GM23248 (cell line): ENCODE measurements around the gene CLDN4. TPM values are rescaled to one million over a fixed set of nuclear protein-coding genes. Genes with fewer than 3 reads are reported as not detected.

ENCODE experiments used
- DNase-seq: peaks from one replicate; pipeline ENCODE4 v3.0.0-alpha.2; 2015
- H2AFZ ChIP-seq: fragments of 200-600 bp; sonication (generic); 2 replicates; pipeline ENCODE4 v1.6.1; 2016; ENCODE audit warnings: antibody characterized with exemption
- H3F3A ChIP-seq: fragments of 200-600 bp; sonication (generic); 2 replicates; pipeline ENCODE4 v1.6.1; 2016; ENCODE audit warnings: mild to moderate bottlenecking, antibody characterized with exemption, mixed run types; ENCODE audit not compliant: insufficient read depth
- H3K27ac ChIP-seq: fragments of 200-600 bp; sonication (generic); 2 replicates; pipeline ENCODE4 v1.5.1; 2016; ENCODE audit warnings: mild to moderate bottlenecking
- H3K27me3 ChIP-seq: fragments of 200-600 bp; sonication (generic); replicated peaks from 2 replicates; pipeline ENCODE4 v1.6.1; 2016; ENCODE audit warnings: mild to moderate bottlenecking; ENCODE audit not compliant: insufficient read depth
- H3K36me3 ChIP-seq: fragments of 200-600 bp; sonication (generic); 2 replicates; pipeline ENCODE4 v1.6.1; 2016; ENCODE audit warnings: low read depth, mild to moderate bottlenecking
- H3K4me1 ChIP-seq: fragments of 200-600 bp; sonication (generic); 2 replicates; pipeline ENCODE4 v1.6.1; 2016; ENCODE audit warnings: mild to moderate bottlenecking; ENCODE audit not compliant: insufficient read depth
- H3K4me2 ChIP-seq: fragments of 200-600 bp; sonication (generic); one replicate; pipeline ENCODE4 v1.6.1; 2016; ENCODE audit warnings: mild to moderate bottlenecking; ENCODE audit not compliant: unreplicated experiment
- H3K4me3 ChIP-seq: fragments of 200-600 bp; sonication (generic); 2 replicates; pipeline ENCODE4 v1.5.1; 2016; ENCODE audit warnings: mild to moderate bottlenecking
- H3K79me2 ChIP-seq: fragments of 200-600 bp; sonication (generic); 2 replicates; pipeline ENCODE4 v1.6.1; 2016; ENCODE audit warnings: mild to moderate bottlenecking; ENCODE audit not compliant: insufficient read depth
- H3K9ac ChIP-seq: fragments of 200-600 bp; sonication (generic); 2 replicates; pipeline ENCODE4 v1.6.1; 2016; ENCODE audit warnings: mild to moderate bottlenecking
- H3K9me2 ChIP-seq: fragments of 200-600 bp; sonication (generic); 2 replicates; pipeline ENCODE4 v1.6.1; 2016; ENCODE audit warnings: mixed run types, mild to moderate bottlenecking, moderate library complexity; ENCODE audit not compliant: insufficient read depth
- H3K9me3 ChIP-seq: fragments of 200-600 bp; sonication (generic); one replicate; pipeline ENCODE4 v1.6.1; 2017; ENCODE audit warnings: low read depth
- H4K20me1 ChIP-seq: fragments of 200-600 bp; sonication (generic); 2 replicates; pipeline ENCODE4 v1.6.0; 2016; ENCODE audit not compliant: insufficient read depth
- EZH2 ChIP-seq: fragments of 200-600 bp; sonication (generic); IDR thresholded peaks from 2 replicates; pipeline ENCODE4 v1.6.1; 2018; ENCODE audit warnings: antibody characterized with exemption, mild to moderate bottlenecking; ENCODE audit not compliant: insufficient read depth, poor library complexity, severe bottlenecking
- EZH2phosphoT487 ChIP-seq: fragments of 200-600 bp; sonication (generic); IDR thresholded peaks from 2 replicates; pipeline ENCODE4 v1.6.1; 2018; ENCODE audit warnings: antibody characterized with exemption, moderate library complexity, mild to moderate bottlenecking, low read depth; ENCODE audit not compliant: insufficient read depth
- WGBS, 2 experiments: methylation state at CpG; one replicate each; pipeline ENCODE4 v1.1.6; 2015 to 2017; ENCODE audit warnings: low lambda C conversion rate in 2 of 2, low coverage in 1 of 2; ENCODE audit errors: missing lambda C conversion rate in 2 of 2; 5-methylcytosine and 5-hydroxymethylcytosine counted together
- in situ Hi-C: fragments of 300-500 bp; cut with MboI; formaldehyde crosslinking; loops from 2 replicates; pipeline ENCODE4 v1.15.0; 2020
- polyA plus RNA-seq: library from polyadenylated mRNA; unstranded; fragments of >200 nt; fragmentation: Nextera tagmentation; extraction: Ambion mirVana; gene quantifications from 2 replicates; pipeline ENCODE4 v1.2.1, GENCODE V29; 2016
- total RNA-seq: library from RNA; depleted of rRNA; stranded (reverse); fragments of >200 nt; shearing (Covaris generic); gene quantifications from 2 replicates; pipeline ENCODE4 v1.2.3, GENCODE V29; 2014

CLDN4 gene
- total and polyA plus RNA-seq, 2 experiments from 2014 or later: 0.10 TPM; not detected in 1

DNA sequence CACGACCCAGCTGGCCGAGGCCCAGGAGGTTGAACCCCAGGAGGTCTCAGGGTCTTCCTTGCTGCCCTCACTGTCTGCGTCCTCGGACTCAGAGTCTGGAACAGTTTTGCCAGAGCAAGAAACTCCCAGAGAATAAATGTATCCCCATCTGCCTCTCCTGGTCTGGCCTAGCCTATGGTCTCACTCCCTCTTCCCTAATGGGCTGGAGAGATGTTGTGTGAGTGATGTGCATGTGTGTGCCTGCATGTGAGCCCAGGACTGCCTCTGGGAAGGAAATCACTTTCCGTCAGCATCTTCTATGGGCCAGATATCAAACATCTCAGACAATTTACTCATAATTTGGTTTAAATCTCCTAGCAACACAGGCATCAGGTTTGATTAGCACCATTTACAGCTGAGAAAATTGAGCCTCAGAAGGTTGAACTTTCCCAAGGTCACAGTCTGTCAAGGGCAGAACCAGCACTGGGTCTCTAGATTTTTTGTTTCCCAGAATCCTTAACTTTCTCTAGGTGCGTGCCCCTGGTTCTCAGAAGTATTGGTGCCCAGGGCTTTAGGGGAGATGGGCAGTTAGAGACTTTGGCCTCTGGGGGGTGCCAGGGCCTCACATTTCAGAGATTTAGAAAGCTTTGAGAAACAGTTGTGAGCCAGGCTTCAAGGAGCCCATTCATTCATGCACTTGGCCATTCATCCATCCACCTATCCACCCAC, 35.1 kb downstream of the CLDN4 start:
- peak; percentile 84 for DNase-seq
- Histone ChIP-seq H4K20me1 (no peaks in the 10 kb centered on the region), H3K9me3 (no peaks in the 10 kb centered on the region), H3K4me1 (no peaks in the 10 kb centered on the region), H3K4me2 (no peak overlapping the region), H3K9me2 (no peaks in the 10 kb centered on the region), H3K36me3 (no peaks in the 10 kb centered on the region), H3F3A (no peaks in the 10 kb centered on the region), H3K79me2 (no peaks in the 10 kb centered on the region), H3K27me3 (no peaks in the 10 kb centered on the region), H2AFZ (no peak overlapping the region), H3K9ac (no peak overlapping the region), H3K4me3 (no peak overlapping the region), H3K27ac (no peak overlapping the region)
- 62% methylated on average over 6 of the region's 6 CpGs for WGBS, 2 experiments
- in situ Hi-C loops: loop anchor here (25.0 kb wide), 2 partner anchors 254 to 521 kb away; partner anchors contain the start of gene MLXIPL
- TF ChIP-seq EZH2phosphoT487: no peak
- TF ChIP-seq EZH2: no peak

DNA sequence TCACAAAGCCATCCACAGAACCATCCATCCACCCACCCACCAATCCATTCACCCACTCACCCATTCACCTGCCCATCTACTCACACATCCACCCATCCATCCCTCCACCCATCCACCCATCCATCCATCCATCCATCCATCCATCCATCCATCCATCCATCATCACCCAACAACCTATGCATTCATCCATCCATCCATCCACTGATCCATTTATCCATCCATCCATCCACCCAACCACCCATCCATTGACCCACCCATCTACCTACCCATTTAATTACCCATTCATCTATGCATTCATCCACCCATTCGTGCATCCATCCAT, 35.6 kb downstream of the CLDN4 start:
- H3K4me2 ChIP-seq: no peak overlapping the region
- H4K20me1 ChIP-seq: no peaks in the 10 kb centered on the region
- H3F3A ChIP-seq: no peaks in the 10 kb centered on the region
- H3K4me3 ChIP-seq: no peak overlapping the region
- no peaks in the 10 kb centered on the region for H3K4me1 ChIP-seq
- no peaks in the 10 kb centered on the region for H3K9me3 ChIP-seq
- DNase-seq: no peak
- no peaks in the 10 kb centered on the region for H3K27me3 ChIP-seq
- TF ChIP-seq EZH2 (no peak), EZH2phosphoT487 (no peak)
- no peaks in the 10 kb centered on the region for H3K9me2 ChIP-seq
- no peaks in the 10 kb centered on the region for H3K79me2 ChIP-seq
- no peaks in the 10 kb centered on the region for H3K36me3 ChIP-seq
- no peak overlapping the region for H3K9ac ChIP-seq
- in situ Hi-C loops: loop anchor here (25.0 kb wide), 2 partner anchors 254 to 521 kb away; partner anchors contain the start of gene MLXIPL
- WGBS, 2 experiments: 95 to 100% methylated on average over 1 of the region's 1 CpG
- no peak overlapping the region for H2AFZ ChIP-seq
- no peak overlapping the region for H3K27ac ChIP-seq

GRCh38 chr7:73869011-73869798, 38.4 kb downstream of the CLDN4 start:
- H3K27me3 ChIP-seq: no peaks in the 10 kb centered on the region
- no peaks in the 10 kb centered on the region for H4K20me1 ChIP-seq
- in situ Hi-C loops: loop anchor here (25.0 kb wide), 2 partner anchors 257 to 518 kb away; partner anchors contain the start of gene MLXIPL
- no peak overlapping the region for H3K4me2 ChIP-seq
- H3K9me3 ChIP-seq: no peaks in the 10 kb centered on the region
- no peak overlapping the region for H3K9ac ChIP-seq
- H3K27ac ChIP-seq: no peak overlapping the region
- H3F3A ChIP-seq: 0 out of 2 replicates have a peak, but pooled peaks cover 4% of the 10 kb centered on the region
- no peaks in the 10 kb centered on the region for H3K79me2 ChIP-seq
- no peaks in the 10 kb centered on the region for H3K36me3 ChIP-seq
- WGBS, 2 experiments: 40 to 47% methylated on average over 15 to 23 of the region's 24 CpGs
- no peak overlapping the region for H3K4me3 ChIP-seq
- no peak for DNase-seq
- no peaks in the 10 kb centered on the region for H3K4me1 ChIP-seq
- no peak overlapping the region for H2AFZ ChIP-seq
- no peaks in the 10 kb centered on the region for H3K9me2 ChIP-seq
- TF ChIP-seq EZH2phosphoT487 (no peak), EZH2 (no peak)

- TF ChIP-seq EZH2phosphoT487 (no peak), EZH2 (no peak)
- 0 out of 2 replicates have a peak, but pooled peaks cover 4% of the 10 kb centered on the region for H3F3A ChIP-seq
- H3K4me3 ChIP-seq: no peak overlapping the region
- no peaks in the 10 kb centered on the region for H3K9me3 ChIP-seq
- no peaks in the 10 kb centered on the region for H4K20me1 ChIP-seq
- in situ Hi-C loops: loop anchor here (10.0 to 25.0 kb wide), 3 partner anchors 155 to 517 kb away; partner anchors contain the start of genes ELN and MLXIPL
- no peaks in the 10 kb centered on the region for H3K36me3 ChIP-seq
- H3K4me2 ChIP-seq: no peak overlapping the region
- H3K4me1 ChIP-seq: no peaks in the 10 kb centered on the region
- H3K79me2 ChIP-seq: no peaks in the 10 kb centered on the region
- no peak overlapping the region for H3K27ac ChIP-seq
- H3K9me2 ChIP-seq: no peaks in the 10 kb centered on the region
- H3K27me3 ChIP-seq: no peaks in the 10 kb centered on the region
- no peak overlapping the region for H2AFZ ChIP-seq
- 51 to 52% methylated on average over 15 of the region's 15 CpGs for WGBS, 2 experiments
- H3K9ac ChIP-seq: no peak overlapping the region
- DNase-seq: no peak
These were observed 39.3 kb downstream of the CLDN4 start for GRCh38 chr7:73870041-73870492.
